ENCODE data around the gene LMX1B. TPM values are rescaled to one million over a fixed set of nuclear protein-coding genes. Genes with fewer than 3 reads are reported as not detected.

LMX1B gene
- total RNA-seq, 1 experiment from 2014 or later = not detected

DNA sequence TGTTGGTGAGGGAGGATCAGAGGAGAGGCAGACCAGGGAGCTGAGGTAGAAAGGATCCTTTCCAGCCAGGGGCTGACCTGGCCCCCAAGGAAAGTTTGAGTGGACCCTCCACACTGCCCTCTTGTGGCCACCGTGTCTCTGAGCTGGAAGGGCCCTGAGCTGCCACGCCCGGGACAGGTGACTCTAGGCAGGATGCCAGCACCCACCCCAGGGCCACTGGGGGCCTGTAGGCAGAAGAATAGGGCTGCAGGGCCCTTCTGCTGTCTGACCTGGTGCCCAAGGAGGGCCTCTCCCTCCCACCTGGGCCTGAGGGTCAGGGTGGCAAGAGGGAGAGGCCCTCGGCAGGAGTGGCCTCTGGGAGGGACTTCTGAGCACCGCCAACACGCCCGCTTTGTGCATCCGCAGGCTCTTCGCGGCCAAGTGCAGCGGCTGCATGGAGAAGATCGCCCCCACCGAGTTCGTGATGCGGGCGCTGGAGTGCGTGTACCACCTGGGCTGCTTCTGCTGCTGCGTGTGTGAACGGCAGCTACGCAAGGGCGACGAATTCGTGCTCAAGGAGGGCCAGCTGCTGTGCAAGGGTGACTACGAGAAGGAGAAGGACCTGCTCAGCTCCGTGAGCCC lies 76.8 kb downstream of the LMX1B start:
- Histone ChIP-seq H3K4me1 (ENCODE audit: insufficient read depth, low read length, poor library complexity, severe bottlenecking) (no peaks in the 10 kb centered on the region), H3K27ac (ENCODE audit: low read depth, low read length, poor library complexity, severe bottlenecking) (no peak overlapping the region), H3K4me3 (ENCODE audit: low read depth, low read length, poor library complexity, severe bottlenecking) (no peak overlapping the region), H3K36me3 (ENCODE audit: insufficient read depth, low read length, poor library complexity, severe bottlenecking) (no peaks in the 10 kb centered on the region), H3K27me3 (replicated peaks; ENCODE audit: insufficient read depth, low read depth, low read length, poor library complexity) (peaks cover 41% of the 10 kb centered on the region), H3K9me3 (ENCODE audit: low read depth, low read length, poor library complexity, severe bottlenecking) (no peaks in the 10 kb centered on the region)
- no TSS peak for BruUV-seq (replicated peaks)
- intact Hi-C loops (cut with micrococcal nuclease; ENCODE audit: unreplicated experiment) = loop anchor here (5.0 kb wide), 1 partner anchor 78 kb away; the partner anchor contains the start of gene LMX1B
- POLR2A ChIA-PET (ENCODE audit: low non-redundant PET) = no interaction called here
- DNase-seq (ENCODE audit: low spot score) = peak; percentile 29
- CTCF ChIA-PET = interaction anchor here (0.5 to 1.2 kb wide), 6 partner anchors 12 to 135 kb away, joined by 4 to 10 read pairs (median 7); no protein-coding TSS in a partner anchor
- TF ChIP-seq, protein P1, sequence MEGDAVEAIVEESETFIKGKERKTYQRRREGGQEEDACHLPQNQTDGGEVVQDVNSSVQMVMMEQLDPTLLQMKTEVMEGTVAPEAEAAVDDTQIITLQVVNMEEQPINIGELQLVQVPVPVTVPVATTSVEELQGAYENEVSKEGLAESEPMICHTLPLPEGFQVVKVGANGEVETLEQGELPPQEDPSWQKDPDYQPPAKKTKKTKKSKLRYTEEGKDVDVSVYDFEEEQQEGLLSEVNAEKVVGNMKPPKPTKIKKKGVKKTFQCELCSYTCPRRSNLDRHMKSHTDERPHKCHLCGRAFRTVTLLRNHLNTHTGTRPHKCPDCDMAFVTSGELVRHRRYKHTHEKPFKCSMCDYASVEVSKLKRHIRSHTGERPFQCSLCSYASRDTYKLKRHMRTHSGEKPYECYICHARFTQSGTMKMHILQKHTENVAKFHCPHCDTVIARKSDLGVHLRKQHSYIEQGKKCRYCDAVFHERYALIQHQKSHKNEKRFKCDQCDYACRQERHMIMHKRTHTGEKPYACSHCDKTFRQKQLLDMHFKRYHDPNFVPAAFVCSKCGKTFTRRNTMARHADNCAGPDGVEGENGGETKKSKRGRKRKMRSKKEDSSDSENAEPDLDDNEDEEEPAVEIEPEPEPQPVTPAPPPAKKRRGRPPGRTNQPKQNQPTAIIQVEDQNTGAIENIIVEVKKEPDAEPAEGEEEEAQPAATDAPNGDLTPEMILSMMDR (conservative IDR thresholded peaks at IDR 0.05; ENCODE audit: low read depth, low read length) = peak; percentile 81
- TF ChIP-seq EZH2 (IDR thresholded peaks at IDR 0.05; ENCODE audit: borderline replicate concordance, low read depth, low read length, poor library complexity, severe bottlenecking) = no peak

DNA sequence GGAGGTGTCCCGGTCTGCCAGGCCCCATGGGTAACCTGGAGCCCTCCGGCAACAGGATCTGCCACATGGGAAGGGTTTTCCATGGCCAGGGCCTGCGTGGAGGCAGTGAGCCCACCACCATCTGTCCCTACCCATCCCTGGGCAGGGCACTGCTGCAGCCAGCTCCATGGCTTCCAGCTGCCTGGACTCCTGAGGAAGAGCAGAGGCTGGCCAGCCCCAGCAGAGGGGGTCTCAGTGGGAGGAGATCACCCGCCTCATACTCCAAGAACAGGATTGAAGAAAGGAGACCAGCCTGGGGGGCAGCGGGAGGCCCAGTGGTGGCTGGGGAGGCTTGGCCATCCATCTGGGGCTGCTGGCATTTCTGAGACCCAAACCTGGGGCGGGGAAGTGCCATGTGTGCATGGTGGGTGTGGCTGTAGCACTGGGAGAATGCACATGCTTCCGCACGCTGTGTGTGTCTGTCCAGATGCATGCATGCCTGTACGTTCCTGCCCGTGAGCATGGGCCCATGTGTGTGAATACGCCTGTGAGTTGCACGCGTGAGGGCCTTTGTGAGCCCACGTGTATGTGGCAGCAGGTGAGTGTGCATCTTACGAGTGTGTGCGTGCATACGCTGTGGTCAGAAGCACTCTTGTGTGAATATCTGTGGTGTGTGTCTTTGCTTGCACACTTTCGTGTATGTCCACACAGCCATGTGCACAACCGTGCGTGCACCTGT lies 78.5 kb downstream of the LMX1B start:
- DNase-seq (ENCODE audit: low spot score) = no peak
- CTCF ChIA-PET = interaction anchor here (0.6 kb wide), 1 partner anchor 192 kb away, joined by 7 read pairs; no protein-coding TSS in a partner anchor
- H3K4me1 ChIP-seq (ENCODE audit: insufficient read depth, low read length, poor library complexity, severe bottlenecking) = no peaks in the 10 kb centered on the region
- H3K9me3 ChIP-seq (ENCODE audit: low read depth, low read length, poor library complexity, severe bottlenecking) = no peaks in the 10 kb centered on the region
- intact Hi-C loops (cut with micrococcal nuclease; ENCODE audit: unreplicated experiment) = loop anchor here (5.0 kb wide), 1 partner anchor 80 kb away; the partner anchor contains the start of gene LMX1B
- H3K4me3 ChIP-seq (ENCODE audit: low read depth, low read length, poor library complexity, severe bottlenecking) = no peak overlapping the region
- POLR2A ChIA-PET (ENCODE audit: low non-redundant PET) = no interaction called here
- no peaks in the 10 kb centered on the region for H3K36me3 ChIP-seq (ENCODE audit: insufficient read depth, low read length, poor library complexity, severe bottlenecking)
- H3K27ac ChIP-seq (ENCODE audit: low read depth, low read length, poor library complexity, severe bottlenecking) = no peak overlapping the region
- H3K27me3 ChIP-seq (replicated peaks; ENCODE audit: insufficient read depth, low read depth, low read length, poor library complexity) = peaks cover 26% of the 10 kb centered on the region
- TF ChIP-seq EZH2 (IDR thresholded peaks at IDR 0.05; ENCODE audit: borderline replicate concordance, low read depth, low read length, poor library complexity, severe bottlenecking) = no peak
- TF ChIP-seq, protein P1 (conservative IDR thresholded peaks at IDR 0.05; ENCODE audit: low read depth, low read length) = no peak
- BruUV-seq (replicated peaks) = no TSS peak

DNA sequence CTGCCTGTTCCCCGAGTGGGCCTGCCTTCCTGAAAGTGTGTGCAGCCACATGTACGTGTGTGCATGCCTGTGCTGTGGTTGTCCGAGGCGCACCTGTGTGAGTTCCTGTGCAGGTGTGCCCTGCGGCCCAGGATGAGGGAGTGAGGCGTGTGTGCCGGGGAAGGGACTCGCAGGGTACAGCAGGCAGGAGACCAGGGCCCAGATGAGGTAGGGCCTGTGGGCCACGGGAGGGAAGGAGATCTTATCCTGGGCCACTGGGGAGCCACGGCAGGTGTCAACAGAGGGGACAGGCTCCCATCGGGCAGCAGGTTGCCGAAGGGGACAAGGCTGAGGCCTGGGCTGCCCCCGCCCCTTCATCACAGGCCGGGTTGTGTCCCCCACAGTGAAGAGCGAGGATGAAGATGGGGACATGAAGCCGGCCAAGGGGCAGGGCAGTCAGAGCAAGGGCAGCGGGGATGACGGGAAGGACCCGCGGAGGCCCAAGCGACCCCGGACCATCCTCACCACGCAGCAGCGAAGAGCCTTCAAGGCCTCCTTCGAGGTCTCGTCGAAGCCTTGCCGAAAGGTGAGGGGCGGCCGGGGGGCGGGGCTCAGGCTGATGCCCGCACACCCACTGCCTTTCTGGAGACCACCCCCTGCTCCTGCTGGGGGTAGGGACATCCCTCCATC lies 79.2 kb downstream of the LMX1B start:
- Histone ChIP-seq H3K27ac (ENCODE audit: low read depth, low read length, poor library complexity, severe bottlenecking) (no peak overlapping the region), H3K4me3 (ENCODE audit: low read depth, low read length, poor library complexity, severe bottlenecking) (no peak overlapping the region), H3K9me3 (ENCODE audit: low read depth, low read length, poor library complexity, severe bottlenecking) (no peaks in the 10 kb centered on the region), H3K36me3 (ENCODE audit: insufficient read depth, low read length, poor library complexity, severe bottlenecking) (no peaks in the 10 kb centered on the region), H3K27me3 (replicated peaks; ENCODE audit: insufficient read depth, low read depth, low read length, poor library complexity) (peaks cover 19% of the 10 kb centered on the region), H3K4me1 (ENCODE audit: insufficient read depth, low read length, poor library complexity, severe bottlenecking) (no peaks in the 10 kb centered on the region)
- no TSS peak for BruUV-seq (replicated peaks)
- TF ChIP-seq, protein P1 (conservative IDR thresholded peaks at IDR 0.05; ENCODE audit: low read depth, low read length) = no peak
- no peak for TF ChIP-seq EZH2 (IDR thresholded peaks at IDR 0.05; ENCODE audit: borderline replicate concordance, low read depth, low read length, poor library complexity, severe bottlenecking)
- POLR2A ChIA-PET (ENCODE audit: low non-redundant PET) = no interaction called here
- intact Hi-C loops (cut with micrococcal nuclease; ENCODE audit: unreplicated experiment) = loop anchor here (5.0 kb wide), 1 partner anchor 81 kb away; the partner anchor contains the start of gene LMX1B
- CTCF ChIA-PET = no interaction called here
- DNase-seq (ENCODE audit: low spot score) = no peak
